GM12878 (cell line): ENCODE measurements around the gene SULT1A3. TPM values are rescaled to one million over a fixed set of nuclear protein-coding genes. Genes with fewer than 3 reads are reported as not detected.

Experiments used
- ATAC-seq: fragments of 200-7000 bp; cut with Tn5 transposase; 3 replicates; pipeline ENCODE4 v1.9.1; 2020; ENCODE audit warnings: mild to moderate bottlenecking, moderate library complexity
- BruUV-seq: library from RNA; stranded (reverse); fragments of 400-500 nt; replicated peaks from 2 replicates; lab custom pipeline; 2021; lab: Mats Ljungman, UMichigan
- CTCF ChIA-PET: fragments of 300-600 bp; sonication (Branson Sonifier 250); formaldehyde crosslinking; extraction: SDS; loops from one replicate; lab custom pipeline; 2021; ENCODE audit warnings: inconsistent platforms; lab: Yijun Ruan, JAX
- POLR2A ChIA-PET: fragments of 350-600 bp; formaldehyde crosslinking; extraction: SDS; loops from one replicate; lab custom pipeline; 2021; ENCODE audit warnings: inconsistent platforms; lab: Charles Lee
- RAD21 ChIA-PET: fragments of 300-600 bp; sonication (Branson Sonifier 250); formaldehyde crosslinking; loops from one replicate; lab custom pipeline; 2023; ENCODE audit warnings: antibody characterized with exemption; ENCODE audit not compliant: unreplicated experiment; lab: Charles Lee
- SMC1A ChIA-PET: fragments of 300-600 bp; sonication (Branson Sonifier 250); formaldehyde crosslinking; loops from one replicate; lab custom pipeline; 2023; ENCODE audit not compliant: unreplicated experiment, uncharacterized antibody; lab: Charles Lee
- DNase-seq: peaks from one replicate; pipeline ENCODE4 v3.0.0-alpha.2; 2011; ENCODE audit warnings: low read depth, low spot score
- FAIRE-seq: peaks from 3 replicates; lab custom pipeline; 2011; peaks lifted over from hg19 to GRCh38; lab: Jason Lieb, UNC
- H2AFZ ChIP-seq: 2 replicates; pipeline ENCODE4 v1.6.0; 2011; ENCODE audit warnings: low read depth, low read length, control low read depth; ENCODE audit not compliant: control insufficient read depth
- H3K27ac ChIP-seq: 2 replicates; pipeline ENCODE4 v1.5.1; 2011; ENCODE audit warnings: control low read depth; ENCODE audit not compliant: control insufficient read depth, insufficient read depth
- H3K27me3 ChIP-seq, 2 experiments: replicated peaks in 1 of 2; 2 replicates each; pipeline versions ENCODE4 v1.6.0 to v1.6.1; 2011; ENCODE audit warnings: low read length in 1 of 2; ENCODE audit not compliant: control insufficient read depth in 2 of 2, insufficient read depth in 2 of 2
- H3K36me3 ChIP-seq, 2 experiments: 2 replicates each; pipeline ENCODE4 v1.5.1; 2011; ENCODE audit warnings: low read length in 1 of 2; ENCODE audit not compliant: control insufficient read depth in 2 of 2, insufficient read depth in 2 of 2
- H3K4me1 ChIP-seq: 2 replicates; pipeline ENCODE4 v1.6.1; 2011; ENCODE audit warnings: mild to moderate bottlenecking, low read length, moderate library complexity, mixed read lengths; ENCODE audit not compliant: control insufficient read depth, insufficient read depth
- H3K4me2 ChIP-seq: 2 replicates; pipeline ENCODE4 v1.6.0; 2011; ENCODE audit warnings: control low read depth; ENCODE audit not compliant: control insufficient read depth, insufficient read depth
- H3K4me3 ChIP-seq: fragments of 200-600 bp; sonication (generic); 2 replicates; pipeline ENCODE4 v1.5.1; 2016
- H3K79me2 ChIP-seq: 2 replicates; pipeline ENCODE4 v1.6.0; 2011; ENCODE audit warnings: low read length; ENCODE audit not compliant: control insufficient read depth, insufficient read depth
- H3K9ac ChIP-seq: 2 replicates; pipeline ENCODE4 v1.8.0; 2011; ENCODE audit warnings: low read length, control low read depth, mixed read lengths; ENCODE audit not compliant: control insufficient read depth, insufficient read depth
- H3K9me3 ChIP-seq: replicated peaks from 3 replicates; pipeline ENCODE4 v1.5.1; 2011; ENCODE audit warnings: mild to moderate bottlenecking, low read length; ENCODE audit not compliant: control insufficient read depth, insufficient read depth
- H4K20me1 ChIP-seq: 2 replicates; pipeline ENCODE4 v1.6.0; 2011; ENCODE audit not compliant: control insufficient read depth, insufficient read depth
- DPF2 ChIP-seq: fragments of 450-650 bp; IDR thresholded peaks from 2 replicates; pipeline ENCODE4 v1.6.1; 2017; ENCODE audit warnings: mild to moderate bottlenecking
- EGR1 ChIP-seq, 2 experiments: IDR thresholded peaks; 1 replicate in 1 of 2; 2 replicates in 1 of 2; pipeline ENCODE4 v1.6.1; 2011 to 2012; ENCODE audit warnings: low read depth in 2 of 2, low read length in 2 of 2, borderline replicate concordance in 1 of 2, mild to moderate bottlenecking in 1 of 2, moderate library complexity in 1 of 2
- FOS ChIP-seq: IDR thresholded peaks from 3 replicates; pipeline ENCODE4 v1.6.1; 2011; ENCODE audit warnings: borderline replicate concordance; ENCODE audit not compliant: insufficient read length; ENCODE audit errors: extremely low read depth
- MEF2A ChIP-seq: IDR thresholded peaks from 2 replicates; pipeline ENCODE4 v1.6.1; 2011; ENCODE audit warnings: low read depth, mild to moderate bottlenecking, low read length, moderate library complexity; ENCODE audit not compliant: insufficient read depth
- MEF2B ChIP-seq: fragments of 450-650 bp; IDR thresholded peaks from 2 replicates; pipeline ENCODE4 v1.6.1; 2018; ENCODE audit warnings: mild to moderate bottlenecking, moderate library complexity; ENCODE audit not compliant: partially characterized antibody, poor library complexity, severe bottlenecking
- POLR2AphosphoS2 ChIP-seq: IDR thresholded peaks from 2 replicates; pipeline ENCODE4 v1.6.1; 2011; ENCODE audit warnings: low read depth, mild to moderate bottlenecking, low read length, improper control_type of control experiment, moderate library complexity
- RB1 ChIP-seq: fragments of 450-650 bp; formaldehyde crosslinking; IDR thresholded peaks from 2 replicates; pipeline ENCODE4 v1.6.1; 2017; ENCODE audit warnings: mild to moderate bottlenecking, borderline replicate concordance
- SMARCA5 ChIP-seq: fragments of 450-650 bp; IDR thresholded peaks from 2 replicates; pipeline ENCODE4 v1.6.1; 2017; ENCODE audit warnings: mild to moderate bottlenecking
- SMC3 ChIP-seq: IDR thresholded peaks from 2 replicates; pipeline ENCODE4 v1.6.1; 2011; ENCODE audit warnings: low read length, improper control_type of control experiment, borderline replicate concordance
- SUPT20H ChIP-seq: IDR thresholded peaks from 2 replicates; pipeline ENCODE4 v1.6.1; 2011; ENCODE audit warnings: low read depth, mild to moderate bottlenecking, low read length, moderate library complexity, borderline replicate concordance; ENCODE audit not compliant: control insufficient read depth
- TAF1 ChIP-seq: IDR thresholded peaks from 2 replicates; pipeline ENCODE4 v1.6.1; 2011; ENCODE audit warnings: mild to moderate bottlenecking, low read depth, low read length, borderline replicate concordance
- YY1 ChIP-seq: IDR thresholded peaks from 2 replicates; pipeline ENCODE4 v1.6.1; 2011; ENCODE audit warnings: low read depth, mild to moderate bottlenecking, low read length
- WGBS: methylation state at CpG from one replicate; pipeline ENCODE4 v1.1.6; 2016; ENCODE audit warnings: low lambda C conversion rate; ENCODE audit not compliant: insufficient replicate concordance, insufficient coverage; ENCODE audit errors: missing lambda C conversion rate; 5-methylcytosine and 5-hydroxymethylcytosine counted together
- in situ Hi-C: fragments of 300-500 bp; cut with MboI; formaldehyde crosslinking; loops from 9 replicates; pipeline ENCODE4 v1.14.3; 2018; ENCODE audit warnings: mixed read lengths
- intact Hi-C: fragments of 100-400 bp; cut with micrococcal nuclease; formaldehyde crosslinking; loops from one replicate; pipeline ENCODE4 v1.14.2; 2022; ENCODE audit not compliant: unreplicated experiment
- polyA plus RNA-seq, 11 experiments: library from polyadenylated mRNA; depleted of rRNA in 4 of 11; unstranded in 6 of 11; stranded (reverse) in 5 of 11; fragments of >200 nt; fragmentation: Nextera tagmentation in 4 of 11; fragmentation: Illumina TruSeq in 1 of 11; extraction: Ambion mirVana in 4 of 11; extraction: Trizol in 1 of 11; gene quantifications; 1 replicate in 1 of 11; 2 replicates in 10 of 11; pipeline versions ENCODE4 v1.2.1 to v1.2.3, GENCODE V29; 2011 to 2016; ENCODE audit warnings: inconsistent platforms in 2 of 11, missing spikeins in 2 of 11, low read depth in 1 of 11
- total RNA-seq, 4 experiments: library from RNA; depleted of rRNA in 3 of 4; stranded (reverse); fragments of >200 nt in 3 of 4; fragmentation: Illumina TruSeq in 1 of 4; extraction: Trizol in 1 of 4; gene quantifications; 2 replicates each; pipeline versions ENCODE4 v1.2.1 to v1.2.3, GENCODE V29; 2013 to 2021
- TF ChIP-seq, protein P1 (sequence below): fragments of 450-650 bp; IDR thresholded peaks from 2 replicates; pipeline ENCODE4 v1.6.1; 2016; ENCODE audit warnings: mild to moderate bottlenecking
- TF ChIP-seq, protein P2 (sequence below): fragments of 450-650 bp; IDR thresholded peaks from 2 replicates; pipeline ENCODE4 v1.6.1; 2014; ENCODE audit warnings: mild to moderate bottlenecking
- TF ChIP-seq, protein P3 (sequence below): fragments of 450-650 bp; IDR thresholded peaks from 2 replicates; pipeline ENCODE4 v1.6.1; 2016; ENCODE audit warnings: mild to moderate bottlenecking

Gene SULT1A3
- total and polyA plus RNA-seq, 10 of the 15 experiments (the other 5 are each of a cell fraction or from before 2014, with no cell fraction given), result 3.3 to 15.8 (median 6.2) TPM

DNA sequence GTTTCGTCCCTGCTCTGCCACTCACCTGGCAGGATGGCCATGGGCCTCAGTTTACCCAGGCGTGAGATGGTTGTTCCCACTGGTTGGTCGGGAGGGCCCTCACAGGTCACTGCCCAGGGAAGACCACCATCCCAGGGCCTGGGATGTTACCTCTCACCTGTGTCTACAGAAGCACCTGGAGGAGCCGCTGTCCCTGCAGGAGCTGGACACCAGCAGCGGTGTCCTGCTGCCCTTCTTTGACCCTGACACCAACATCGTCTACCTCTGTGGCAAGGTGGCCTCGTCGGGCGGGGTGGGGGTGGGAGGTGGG lies 11.5 kb upstream of the SULT1A3 start:
- H3K9ac ChIP-seq, result peak overlapping the region; percentile 99

More for the DNA sequence above, 11.5 kb upstream of the SULT1A3 start:
- FAIRE-seq (no peak), DNase-seq (no peak), ATAC-seq (no peak)
- in situ Hi-C loops (loop anchor here (10.0 kb wide), 2 partner anchors 447 to 507 kb away; partner anchors contain the start of gene SRCAP), intact Hi-C loops (no loop called here)
- Histone ChIP-seq H3K4me1 (peaks cover 23% of the 10 kb centered on the region), H3K4me3 (peak overlapping the region; percentile 96; the same call in 1 of the 2 replicates), H2AFZ (no peak overlapping the region), H3K27ac (peak overlapping the region; percentile 100), H3K79me2 (peaks cover 55% of the 10 kb centered on the region), H4K20me1 (no peaks in the 10 kb centered on the region), H3K4me2 (peak overlapping the region; percentile 100), H3K36me3 (peaks cover 17 to 29% of the 10 kb centered on the region in 2 experiments), H3K9me3 (no peaks in the 10 kb centered on the region), H3K27me3 (no peaks in the 10 kb centered on the region)
- TF ChIP-seq, protein P1, sequence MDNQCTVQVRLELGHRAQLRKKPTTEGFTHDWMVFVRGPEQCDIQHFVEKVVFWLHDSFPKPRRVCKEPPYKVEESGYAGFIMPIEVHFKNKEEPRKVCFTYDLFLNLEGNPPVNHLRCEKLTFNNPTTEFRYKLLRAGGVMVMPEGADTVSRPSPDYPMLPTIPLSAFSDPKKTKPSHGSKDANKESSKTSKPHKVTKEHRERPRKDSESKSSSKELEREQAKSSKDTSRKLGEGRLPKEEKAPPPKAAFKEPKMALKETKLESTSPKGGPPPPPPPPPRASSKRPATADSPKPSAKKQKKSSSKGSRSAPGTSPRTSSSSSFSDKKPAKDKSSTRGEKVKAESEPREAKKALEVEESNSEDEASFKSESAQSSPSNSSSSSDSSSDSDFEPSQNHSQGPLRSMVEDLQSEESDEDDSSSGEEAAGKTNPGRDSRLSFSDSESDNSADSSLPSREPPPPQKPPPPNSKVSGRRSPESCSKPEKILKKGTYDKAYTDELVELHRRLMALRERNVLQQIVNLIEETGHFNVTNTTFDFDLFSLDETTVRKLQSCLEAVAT, result no peak
- TF ChIP-seq SUPT20H (no peak), RB1 (0 out of 2 replicates have a peak, but pooled peaks have one; percentile 0), SMARCA5 (no peak; the same call in 1 of the 2 replicates), EGR1 (IDR thresholded peaks at IDR 0.05; ENCODE audit: borderline replicate concordance in 1 of 2, low read depth in 2 of 2, low read length in 2 of 2) (0 out of 3 replicates have a peak, but pooled peaks of 1 of the 2 experiments have one; percentile 8), SMC3 (no peak), MEF2A (no peak), TAF1 (no peak), DPF2 (no peak), POLR2AphosphoS2 (no peak), FOS (no peak), MEF2B (no peak), YY1 (no peak)
- TF ChIP-seq, protein P2, sequence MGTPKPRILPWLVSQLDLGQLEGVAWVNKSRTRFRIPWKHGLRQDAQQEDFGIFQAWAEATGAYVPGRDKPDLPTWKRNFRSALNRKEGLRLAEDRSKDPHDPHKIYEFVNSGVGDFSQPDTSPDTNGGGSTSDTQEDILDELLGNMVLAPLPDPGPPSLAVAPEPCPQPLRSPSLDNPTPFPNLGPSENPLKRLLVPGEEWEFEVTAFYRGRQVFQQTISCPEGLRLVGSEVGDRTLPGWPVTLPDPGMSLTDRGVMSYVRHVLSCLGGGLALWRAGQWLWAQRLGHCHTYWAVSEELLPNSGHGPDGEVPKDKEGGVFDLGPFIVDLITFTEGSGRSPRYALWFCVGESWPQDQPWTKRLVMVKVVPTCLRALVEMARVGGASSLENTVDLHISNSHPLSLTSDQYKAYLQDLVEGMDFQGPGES, result no peak
- TF ChIP-seq, protein P3, sequence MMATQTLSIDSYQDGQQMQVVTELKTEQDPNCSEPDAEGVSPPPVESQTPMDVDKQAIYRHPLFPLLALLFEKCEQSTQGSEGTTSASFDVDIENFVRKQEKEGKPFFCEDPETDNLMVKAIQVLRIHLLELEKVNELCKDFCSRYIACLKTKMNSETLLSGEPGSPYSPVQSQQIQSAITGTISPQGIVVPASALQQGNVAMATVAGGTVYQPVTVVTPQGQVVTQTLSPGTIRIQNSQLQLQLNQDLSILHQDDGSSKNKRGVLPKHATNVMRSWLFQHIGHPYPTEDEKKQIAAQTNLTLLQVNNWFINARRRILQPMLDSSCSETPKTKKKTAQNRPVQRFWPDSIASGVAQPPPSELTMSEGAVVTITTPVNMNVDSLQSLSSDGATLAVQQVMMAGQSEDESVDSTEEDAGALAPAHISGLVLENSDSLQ, result peak; percentile 70; the same call in 1 of the 2 replicates
- ChIA-PET POLR2A (no interaction called here), RAD21 (no interaction called here), SMC1A (no interaction called here), CTCF (interaction anchor here (1.2 to 1.3 kb wide), 2 partner anchors 96 to 222 kb away, joined by 3 to 4 read pairs; partner anchors contain the start of gene TBX6)
- no TSS peak for BruUV-seq
- WGBS, result 49% methylated on average over 9 of the region's 9 CpGs
